Brain pericyte (primary cell): ENCODE measurements around the gene PDZD4.

Experiments used
- DNase-seq: peaks from one replicate; pipeline ENCODE4 v3.0.0-alpha.2; 2012; ENCODE audit warnings: low read depth, low spot score

PDZD4 gene

GRCh38 chrX:153791104-153791852 lies 39.1 kb downstream of the PDZD4 start:
- DNase-seq, result no peak

GRCh38 chrX:153789654-153790053 lies 40.7 kb downstream of the PDZD4 start:
- DNase-seq, result no peak

- DNase-seq, result no peak
These were observed 43.7 kb downstream of the PDZD4 start for GRCh38 chrX:153786669-153787068.

DNA sequence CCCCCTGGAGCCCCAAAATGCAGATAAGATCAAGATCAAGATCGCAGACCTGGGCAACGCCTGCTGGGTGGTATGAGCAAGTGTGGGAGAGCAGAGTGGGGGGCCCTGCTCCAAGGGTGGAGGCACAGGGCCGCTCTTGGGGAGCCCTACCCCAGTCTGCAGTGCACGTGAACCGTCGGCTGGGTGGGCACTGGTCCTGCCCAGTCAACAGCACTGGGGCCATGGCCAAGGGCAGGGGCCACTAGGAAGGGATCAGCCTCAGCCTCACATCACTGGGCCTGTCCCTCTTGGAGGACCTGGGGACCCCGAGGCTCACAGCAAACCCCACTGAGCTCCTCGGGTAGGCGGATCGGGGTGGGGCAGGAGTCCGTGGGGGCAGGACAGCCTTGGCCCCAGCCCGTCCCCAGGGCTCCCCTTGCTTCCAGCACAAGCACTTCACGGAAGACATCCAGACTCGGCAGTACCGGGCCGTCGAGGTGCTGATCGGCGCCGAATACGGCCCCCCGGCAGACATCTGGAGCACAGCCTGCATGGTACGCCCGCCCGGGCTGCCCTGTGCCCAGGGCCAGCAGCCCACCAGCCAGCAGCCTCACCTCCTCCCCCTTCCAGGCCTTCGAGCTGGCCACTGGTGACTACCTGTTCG lies 45.9 kb downstream of the PDZD4 start:
- DNase-seq, result no peak

- DNase-seq, result no peak
These were observed 46.8 kb downstream of the PDZD4 start for GRCh38 chrX:153783378-153784013.

DNA sequence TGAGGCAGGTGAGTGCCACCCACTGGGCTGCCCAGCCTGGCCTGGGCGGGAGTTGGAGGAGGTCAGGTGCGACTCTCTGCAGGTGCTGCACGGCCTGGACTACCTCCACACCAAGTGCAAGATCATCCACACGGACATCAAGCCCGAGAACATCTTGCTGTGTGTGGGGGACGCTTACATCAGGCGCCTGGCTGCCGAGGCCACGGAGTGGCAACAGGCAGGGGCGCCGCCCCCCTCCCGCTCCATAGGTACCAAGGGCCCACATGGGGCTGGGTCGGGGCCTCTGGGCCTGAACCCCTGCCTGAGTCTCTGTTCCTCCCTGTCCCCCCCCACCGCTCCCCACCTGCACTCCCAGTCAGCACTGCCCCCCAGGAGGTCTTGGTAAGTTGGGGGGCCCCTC lies 47.5 kb downstream of the PDZD4 start:
- DNase-seq, result no peak

GRCh38 chrX:153782313-153782712 lies 48.0 kb downstream of the PDZD4 start:
- DNase-seq, result no peak

GRCh38 chrX:153781428-153782047 lies 48.8 kb downstream of the PDZD4 start:
- DNase-seq, result no peak

GRCh38 chrX:153780678-153781427 lies 49.5 kb downstream of the PDZD4 start, which contains the start of gene SRPK3:
SRPK3 (plus strand) TSS chrX:153781041; CDS start chrX:153781087, 46 bp downstream.
- no peak for DNase-seq

DNA sequence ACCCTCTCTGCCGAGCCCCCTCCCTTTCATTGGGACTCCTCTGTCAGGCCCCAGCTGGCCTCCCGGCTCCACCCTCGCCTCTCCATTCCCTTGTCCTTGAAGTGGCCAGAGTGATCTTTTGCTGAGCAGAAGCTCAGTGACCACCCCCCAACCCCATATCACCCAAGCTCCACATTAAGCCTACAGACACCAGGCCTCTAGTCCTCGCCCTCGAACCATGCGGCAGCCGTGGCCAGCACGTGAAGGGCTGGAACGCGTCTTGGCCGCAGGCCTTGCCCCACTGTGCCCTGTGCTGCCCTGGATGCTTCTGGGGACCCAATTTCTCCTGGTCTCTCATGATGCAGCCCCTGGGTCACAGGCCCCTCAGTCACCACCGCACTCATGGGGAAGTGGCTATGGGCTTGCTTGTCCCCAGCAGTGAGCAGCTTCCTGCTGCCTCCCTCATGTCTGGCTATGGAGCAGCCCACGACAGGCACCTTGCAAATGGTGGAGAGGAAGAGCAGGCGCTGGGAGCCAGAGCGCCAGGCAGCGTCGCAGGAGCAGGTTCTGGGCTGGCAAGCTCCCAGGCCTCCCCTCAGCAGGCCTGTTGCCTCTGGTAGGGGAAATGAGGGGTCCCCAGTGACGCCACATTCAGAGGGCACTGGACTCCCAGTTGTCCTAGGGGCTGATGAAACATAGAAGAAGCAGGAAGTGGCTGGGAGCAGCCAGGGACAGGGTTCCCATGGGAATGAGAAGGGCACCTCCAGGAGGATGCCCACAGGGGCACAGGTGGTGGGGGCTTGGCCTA lies 50.3 kb downstream of the PDZD4 start:
- DNase-seq, result no peak

GRCh38 chrX:153778684-153779101 lies 51.7 kb downstream of the PDZD4 start:
- DNase-seq, result no peak

DNA sequence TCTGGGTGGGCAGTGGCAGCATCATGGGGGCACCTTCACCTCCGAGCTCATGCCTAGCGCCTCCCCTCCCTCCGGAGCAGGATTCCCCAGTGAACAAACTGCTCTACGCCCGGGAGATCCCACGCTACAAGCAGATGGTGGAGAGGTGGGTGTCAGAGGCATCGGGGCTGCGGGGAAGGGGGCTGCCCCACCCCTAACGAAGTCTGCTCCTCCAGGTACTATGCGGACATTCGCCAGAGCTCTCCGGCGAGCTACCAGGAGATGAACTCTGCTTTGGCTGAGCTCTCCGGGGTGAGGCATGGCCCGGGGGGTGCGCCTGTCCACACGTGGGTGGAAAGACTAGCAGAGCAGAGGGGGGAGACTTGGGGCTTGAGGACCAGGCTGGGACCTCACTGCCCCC lies 52.2 kb downstream of the PDZD4 start:
- no peak for DNase-seq

GRCh38 chrX:153777261-153778090 lies 52.9 kb downstream of the PDZD4 start:
- DNase-seq, result no peak

DNA sequence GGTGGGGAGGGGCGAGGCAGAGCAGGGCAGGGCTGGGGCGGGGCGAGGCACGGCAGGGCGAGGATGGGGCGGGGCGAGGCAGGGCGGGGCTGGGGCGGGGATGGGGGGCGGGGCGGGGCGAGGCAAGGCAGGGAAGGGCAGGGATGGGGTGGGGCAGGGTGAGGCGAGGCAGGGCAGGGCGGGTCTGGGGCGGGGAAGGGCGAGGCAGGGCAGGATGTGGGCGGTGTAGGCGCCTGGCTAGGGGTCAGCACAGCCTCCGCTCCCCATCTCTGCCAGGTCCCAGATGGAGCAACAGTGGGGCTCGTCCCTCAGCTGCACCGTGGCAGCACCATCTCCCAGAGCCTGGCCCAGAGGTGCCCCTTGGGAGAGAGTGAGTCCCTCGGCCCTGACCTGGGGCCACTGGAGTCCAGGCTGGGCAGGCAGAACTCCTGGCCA lies 53.7 kb downstream of the PDZD4 start:
- DNase-seq, result no peak

- no peak for DNase-seq
These were observed 54.2 kb downstream of the PDZD4 start for GRCh38 chrX:153776120-153776599.

DNA sequence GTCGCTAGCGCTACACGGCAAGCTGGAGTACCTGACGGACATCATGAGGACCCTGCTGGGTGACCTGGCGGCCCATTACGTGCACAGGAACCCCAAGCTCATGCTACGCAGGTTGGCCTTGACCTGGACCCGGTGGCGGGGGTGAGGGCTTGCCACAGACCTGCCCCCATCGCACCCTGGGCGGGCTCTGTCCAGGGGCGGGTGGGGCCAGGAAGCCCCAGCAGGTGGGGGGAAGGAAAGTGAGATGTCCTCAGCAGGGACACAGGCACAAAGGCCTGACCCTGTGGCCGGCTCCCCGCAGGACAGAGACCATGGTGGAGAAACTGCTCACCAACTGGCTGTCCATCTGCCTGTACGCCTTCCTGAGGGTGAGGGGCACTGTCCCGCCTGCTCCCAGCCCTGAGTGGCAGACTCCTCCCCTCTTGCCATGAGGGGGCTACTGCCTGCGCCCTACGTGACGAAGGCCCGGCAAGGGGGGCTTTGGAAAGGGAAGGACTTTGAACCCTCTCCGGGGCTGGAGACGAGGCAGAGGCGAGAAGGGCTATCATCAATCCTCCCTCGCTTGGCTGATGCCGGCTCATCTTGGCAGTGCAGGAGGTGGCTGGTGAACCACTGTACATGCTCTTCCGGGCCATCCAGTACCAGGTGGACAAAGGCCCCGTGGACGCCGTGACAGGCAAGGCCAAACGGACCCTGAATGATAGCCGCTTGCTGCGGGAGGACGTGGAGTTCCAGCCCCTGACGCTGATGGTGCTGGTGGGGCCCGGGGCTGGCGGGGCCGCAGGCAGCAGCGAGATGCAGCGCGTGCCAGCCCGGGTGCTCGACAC lies 54.8 kb downstream of the PDZD4 start:
- DNase-seq, result no peak

DNA sequence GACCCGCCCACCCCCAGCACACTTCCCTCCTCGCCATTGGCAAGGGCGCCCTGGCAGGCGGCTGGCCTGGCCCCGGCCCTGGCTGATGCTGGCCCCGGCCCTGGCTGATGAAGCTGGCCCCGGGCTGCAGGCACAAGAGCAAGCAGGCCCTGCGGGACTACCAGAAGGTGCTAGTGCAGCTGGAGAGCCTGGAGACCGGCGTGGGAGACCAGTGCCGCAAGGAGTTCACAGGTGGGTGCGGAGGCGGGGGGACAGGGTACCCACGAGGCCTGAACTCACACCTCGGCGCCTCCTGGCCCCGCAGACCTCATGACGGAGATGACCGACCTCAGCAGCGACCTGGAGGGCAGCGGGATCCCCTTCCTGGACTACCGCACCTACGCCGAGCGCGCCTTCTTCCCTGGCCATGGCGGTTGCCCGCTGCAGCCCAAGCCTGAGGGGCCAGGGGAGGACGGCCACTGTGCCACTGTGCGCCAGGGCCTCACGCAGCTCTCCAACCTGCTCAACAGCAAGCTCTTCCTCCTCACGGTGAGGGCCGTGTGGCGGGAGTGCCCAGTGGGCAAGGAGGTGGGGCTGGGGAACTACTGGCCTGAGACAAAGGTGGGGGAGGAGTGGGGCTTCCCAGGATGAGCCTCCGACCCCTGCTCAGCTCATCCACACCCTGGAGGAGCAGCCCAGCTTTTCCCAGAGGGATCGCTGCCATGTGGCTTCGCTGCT lies 55.6 kb downstream of the PDZD4 start:
- DNase-seq, result no peak
